IPS-11a (cell line): ENCODE measurements around the gene PRSS38.

Experiments
- H3K4me3 ChIP-seq: one replicate; pipeline ENCODE4 v1.5.1; 2013; ENCODE audit warnings: low read depth, low read length, control low read depth

Gene PRSS38

DNA sequence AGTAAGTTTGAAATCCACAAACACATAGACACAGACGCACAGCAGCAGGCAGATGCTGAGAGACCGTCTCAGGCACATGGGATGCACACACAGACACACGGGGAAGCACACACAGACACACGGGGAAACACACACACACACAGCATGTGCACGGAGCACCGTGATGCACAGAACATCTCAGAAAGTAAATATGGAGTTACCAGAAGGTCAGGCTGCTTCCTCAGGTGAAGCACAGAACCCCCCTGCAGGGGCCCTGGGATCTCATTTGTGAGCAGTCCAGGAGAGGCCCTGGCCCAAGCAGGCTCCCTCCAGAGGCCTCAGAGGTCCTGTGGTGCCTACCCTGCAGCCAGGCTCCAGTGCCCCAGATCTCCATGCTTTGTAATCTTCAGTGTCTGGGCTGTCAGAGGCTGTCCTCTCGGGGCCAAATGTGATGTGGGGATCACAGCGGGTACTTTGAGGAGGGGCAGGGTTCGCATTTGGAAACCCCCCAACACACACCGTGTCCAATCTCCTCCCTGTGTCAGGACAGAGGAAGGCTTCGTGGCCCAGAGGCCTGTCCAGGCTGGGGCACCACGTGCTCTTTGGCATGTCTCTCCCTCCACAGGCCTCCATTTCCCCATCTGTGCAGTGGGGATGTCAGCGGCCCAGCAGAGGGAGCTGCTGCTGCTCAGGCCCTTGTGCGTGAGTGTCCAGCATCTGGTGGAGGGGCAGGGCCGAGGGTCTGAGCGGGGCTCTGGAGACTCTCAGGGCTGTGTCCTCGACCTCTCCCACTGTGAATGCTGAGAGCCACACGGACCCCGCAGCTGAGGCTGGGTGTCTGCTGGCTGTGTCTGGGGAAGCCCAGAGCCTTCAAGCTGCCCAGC, 23.0 kb upstream of the PRSS38 start:
- no peak overlapping the region for H3K4me3 ChIP-seq

DNA sequence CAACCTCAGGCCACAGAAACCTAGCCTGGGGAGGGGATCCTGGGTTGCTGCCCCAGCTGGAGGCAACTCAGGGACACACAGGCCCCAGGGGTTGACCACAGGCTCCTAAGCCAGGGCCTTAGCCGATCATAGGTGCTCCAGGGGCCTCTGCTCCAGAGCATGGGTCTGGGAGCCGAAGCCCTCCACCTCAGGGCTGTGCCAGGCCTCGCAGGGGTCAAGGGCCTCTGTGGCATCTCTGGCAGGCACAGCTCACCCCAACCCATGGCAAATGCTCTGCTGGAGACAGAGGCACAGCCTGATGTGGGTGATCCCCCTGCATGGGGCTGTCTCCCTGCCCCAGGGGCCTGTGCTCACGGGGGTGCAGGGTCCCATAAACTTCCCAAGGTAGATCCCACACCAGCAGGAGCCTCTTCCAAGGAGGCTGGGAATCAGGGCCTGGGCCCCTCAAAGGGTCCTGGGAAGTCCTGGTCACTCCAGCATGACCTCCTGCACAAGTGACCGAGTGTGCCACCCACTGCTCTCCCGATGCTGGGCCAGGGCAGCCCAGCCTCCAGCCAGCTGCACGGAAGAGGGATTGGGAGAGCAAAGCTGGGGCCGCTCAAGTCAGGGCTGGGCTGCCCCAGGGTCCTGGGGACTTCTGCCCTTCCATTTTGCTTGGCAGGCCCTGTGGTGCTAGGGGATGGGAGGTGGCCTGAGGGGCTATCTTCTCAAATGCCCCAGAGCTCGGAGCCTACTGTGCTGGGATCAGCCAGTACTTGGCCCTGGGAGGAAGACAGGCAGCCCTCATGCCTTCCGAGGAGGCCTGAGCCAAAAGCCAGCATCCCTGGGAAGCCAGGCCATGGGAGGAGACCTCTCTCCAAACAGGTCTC, 22.2 kb upstream of the PRSS38 start:
- no peak overlapping the region for H3K4me3 ChIP-seq

GRCh38 chr1:227793948-227794816, 21.3 kb upstream of the PRSS38 start:
- H3K4me3 ChIP-seq: no peak overlapping the region

- no peak overlapping the region for H3K4me3 ChIP-seq
Observed at GRCh38 chr1:227794817-227795192, 20.7 kb upstream of the PRSS38 start.

- no peak overlapping the region for H3K4me3 ChIP-seq
Observed at GRCh38 chr1:227795732-227796131, 19.7 kb upstream of the PRSS38 start.

DNA sequence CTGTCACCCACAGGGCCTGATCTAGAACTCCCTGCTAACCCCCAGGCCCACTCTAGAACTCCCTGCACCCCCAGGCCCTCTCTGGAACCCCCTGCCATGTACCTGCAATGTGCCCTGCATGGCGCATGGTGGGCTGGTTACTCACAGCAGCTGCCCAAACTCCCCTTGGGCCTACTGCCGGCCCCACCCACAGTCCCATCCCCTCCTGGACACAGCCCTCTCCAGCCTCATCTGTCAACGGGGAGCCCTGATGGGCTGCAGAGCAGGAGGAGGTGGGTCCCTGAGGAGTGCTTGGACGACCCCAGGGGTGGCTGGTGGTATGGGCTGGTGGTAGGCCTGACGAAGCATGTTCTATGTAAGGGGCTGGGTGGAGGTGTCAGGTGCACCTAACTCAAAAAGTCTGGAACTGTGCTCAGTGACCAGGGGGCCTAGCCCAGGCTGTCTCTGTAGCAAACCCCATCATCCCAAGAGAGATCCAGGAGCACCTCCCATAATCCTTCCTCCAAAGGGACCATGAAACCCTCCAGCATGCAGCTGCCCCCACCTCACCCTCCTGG, 19.0 kb upstream of the PRSS38 start:
- H3K4me3 ChIP-seq: no peak overlapping the region

DNA sequence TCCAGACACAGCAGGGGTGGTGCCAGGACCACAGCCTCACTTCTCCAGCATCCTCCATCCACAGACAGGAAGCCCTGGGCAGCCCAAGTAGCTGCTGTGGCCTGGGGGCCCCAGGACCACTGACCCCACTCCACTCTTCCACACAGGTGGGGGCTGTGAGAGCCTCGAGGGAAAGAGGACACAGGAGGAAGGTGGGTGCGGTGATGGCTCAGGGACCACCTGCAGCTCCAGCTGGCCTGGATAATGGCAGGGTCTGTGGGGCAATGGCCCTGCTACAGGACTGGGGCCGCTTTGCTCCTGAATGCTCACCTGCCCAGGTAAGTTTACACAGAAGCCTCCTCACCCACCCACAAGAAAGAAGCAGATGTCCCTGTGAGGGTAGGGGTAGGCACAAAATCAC, 18.3 kb upstream of the PRSS38 start:
- no peak overlapping the region for H3K4me3 ChIP-seq

DNA sequence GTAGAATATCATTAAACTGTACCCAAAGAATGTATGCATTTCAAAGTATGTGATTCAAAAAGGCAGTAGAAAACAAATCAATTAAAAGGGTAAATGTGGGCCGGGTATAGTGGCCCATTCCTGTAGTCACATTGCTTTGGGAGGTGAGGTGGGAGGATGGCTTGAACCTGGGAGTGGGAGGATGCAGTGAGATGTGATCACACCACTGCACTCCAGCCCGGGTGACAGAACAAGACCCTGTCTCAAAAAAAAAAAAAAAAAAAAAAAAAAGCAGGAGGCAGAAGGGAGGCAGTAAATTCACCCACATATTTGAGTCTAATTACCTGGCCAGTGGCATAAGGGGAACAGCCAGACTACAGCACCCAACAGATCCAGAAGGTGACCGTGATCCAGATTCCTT, 17.9 kb upstream of the PRSS38 start:
- no peak overlapping the region for H3K4me3 ChIP-seq

- H3K4me3 ChIP-seq: no peak overlapping the region
Observed at GRCh38 chr1:227798078-227798802, 17.2 kb upstream of the PRSS38 start.

- H3K4me3 ChIP-seq: no peak overlapping the region
Observed at GRCh38 chr1:227799756-227800155, 15.7 kb upstream of the PRSS38 start.

GRCh38 chr1:227803933-227804332, 11.5 kb upstream of the PRSS38 start:
- H3K4me3 ChIP-seq: no peak overlapping the region

DNA sequence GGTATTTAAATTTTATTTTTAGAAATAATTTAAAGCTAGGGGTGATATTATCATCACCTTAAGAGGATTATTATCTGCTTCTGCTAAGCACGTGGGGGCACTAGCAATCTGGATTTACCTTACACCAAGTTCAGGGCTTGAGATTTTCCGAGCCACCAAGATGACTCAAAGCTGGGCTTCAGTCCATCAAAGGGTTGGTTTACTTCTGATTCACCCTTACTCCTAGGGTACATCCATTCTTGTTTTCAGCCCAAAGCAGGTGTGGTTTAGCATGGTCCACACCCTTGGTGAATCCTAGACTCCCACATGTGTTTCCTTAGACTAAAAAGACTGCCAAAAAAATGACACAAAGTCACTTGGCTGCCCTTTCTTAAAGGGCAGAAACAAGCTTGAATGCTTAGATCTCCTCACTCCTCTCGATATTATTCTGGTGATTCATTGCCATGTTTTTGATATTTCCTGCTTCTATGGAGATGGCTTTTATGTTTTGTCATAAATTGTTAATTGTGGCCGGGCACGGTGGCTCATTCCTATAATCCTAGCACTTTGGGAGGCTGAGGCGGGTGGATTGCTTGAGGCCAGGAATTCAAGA, 9.8 kb upstream of the PRSS38 start:
- H3K4me3 ChIP-seq: no peak overlapping the region

- no peak overlapping the region for H3K4me3 ChIP-seq
Observed at GRCh38 chr1:227808566-227808965, 6.9 kb upstream of the PRSS38 start.

- H3K4me3 ChIP-seq: no peak overlapping the region
Observed at GRCh38 chr1:227809026-227809425, 6.4 kb upstream of the PRSS38 start.

- H3K4me3 ChIP-seq: no peak overlapping the region
Observed at GRCh38 chr1:227813962-227814361, 1.5 kb upstream of the PRSS38 start.

DNA sequence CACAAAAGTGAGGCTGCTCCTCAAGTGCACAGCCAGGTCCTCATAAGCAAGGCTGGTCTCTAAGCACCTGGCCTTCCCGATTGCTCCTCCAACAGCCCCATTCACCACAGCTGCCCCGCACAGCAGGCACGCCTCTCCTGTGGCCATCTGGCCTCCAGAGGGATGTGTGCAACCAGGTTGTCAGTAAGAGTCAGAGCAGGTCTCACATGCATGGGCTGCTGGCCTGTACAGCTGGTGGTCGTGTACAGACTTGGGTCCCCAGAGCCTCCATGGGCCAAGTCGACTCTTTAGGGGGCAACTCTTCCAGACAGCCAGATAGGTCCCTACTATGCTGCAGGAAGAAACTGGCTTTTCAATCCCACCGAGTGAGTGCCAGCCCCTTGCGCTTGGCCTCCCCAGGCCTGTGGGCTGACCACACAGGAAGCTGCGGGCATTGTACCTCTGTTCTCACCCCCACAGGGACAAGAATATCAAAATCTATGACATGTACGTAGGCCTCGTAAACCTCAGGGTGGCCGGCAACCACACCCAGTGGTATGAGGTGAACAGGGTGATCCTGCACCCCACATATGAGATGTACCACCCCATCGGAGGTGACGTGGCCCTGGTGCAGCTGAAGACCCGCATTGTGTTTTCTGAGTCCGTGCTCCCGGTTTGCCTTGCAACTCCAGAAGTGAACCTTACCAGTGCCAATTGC, 1.4 kb downstream of the PRSS38 start:
- H3K4me3 ChIP-seq: no peak overlapping the region

DNA sequence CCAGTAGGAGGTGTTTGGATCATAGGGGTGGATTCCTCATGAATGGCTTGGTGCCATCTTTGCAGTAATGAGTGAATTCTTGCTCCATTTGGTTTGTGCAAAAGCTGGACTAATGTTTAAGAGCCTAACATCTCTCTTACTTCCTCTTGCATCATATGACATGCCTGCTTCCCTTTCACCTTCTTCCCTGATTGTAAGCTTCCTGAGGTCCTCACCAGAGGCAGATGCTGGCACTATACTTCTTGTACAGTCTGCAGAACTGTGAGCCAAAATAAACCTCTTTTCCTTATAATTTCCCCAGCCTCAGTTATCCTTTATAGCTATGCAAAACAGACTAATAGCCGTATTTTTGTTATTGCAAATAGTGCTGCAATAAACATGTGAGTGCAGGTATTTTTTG, 8.1 kb downstream of the PRSS38 start:
- H3K4me3 ChIP-seq: no peak overlapping the region

DNA sequence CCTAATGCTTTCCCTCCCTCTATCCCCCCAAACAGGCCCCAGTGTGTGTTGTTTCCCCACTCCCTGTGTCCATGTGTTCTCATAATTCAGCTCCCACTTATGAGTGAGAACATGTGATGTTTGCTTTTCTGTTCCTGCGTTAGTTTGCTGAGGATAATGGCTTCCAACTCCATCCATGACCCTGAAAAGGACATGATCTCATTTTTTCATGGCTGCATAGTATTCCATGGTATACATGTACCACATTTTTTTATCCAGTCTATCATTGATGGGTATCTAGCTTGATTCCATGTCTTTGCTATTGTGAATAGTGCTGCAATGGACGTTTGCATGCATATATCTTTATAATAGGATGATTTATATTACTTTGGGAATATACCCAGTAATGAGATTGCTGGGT, 8.7 kb downstream of the PRSS38 start:
- H3K4me3 ChIP-seq: no peak overlapping the region

GRCh38 chr1:227828786-227829185, 13.3 kb downstream of the PRSS38 start:
- H3K4me3 ChIP-seq: no peak overlapping the region
